ENCODE measurements around the gene ZNF277.

DNA sequence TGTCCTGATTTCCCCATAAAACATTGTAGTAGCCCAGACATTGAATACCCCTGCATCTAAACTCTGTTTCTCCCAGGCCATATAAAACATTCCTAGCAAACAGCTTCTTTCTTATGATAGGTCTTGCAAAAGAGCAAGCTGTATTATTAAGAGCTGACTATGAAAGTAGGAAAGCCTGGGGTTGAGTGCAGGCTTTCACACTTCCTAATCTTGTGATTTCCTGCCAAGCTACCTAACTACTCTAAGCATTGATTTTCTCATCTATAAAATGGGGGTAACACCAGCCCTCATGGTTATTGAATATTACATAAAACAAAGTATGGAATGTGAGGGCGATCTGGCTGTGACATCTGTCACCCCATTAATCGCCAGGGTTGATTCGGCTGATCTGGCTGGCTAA lies 81.8 kb downstream of the ZNF277 start:
- TF ChIP-seq CTCF (IDR thresholded peaks at IDR 0.05; ENCODE audit: extremely low read depth in 1 of 2, insufficient read depth in 1 of 2, low read depth in 1 of 2, low read length in 2 of 2) (no peak), JUN (IDR thresholded peaks at IDR 0.05; ENCODE audit: borderline replicate concordance, insufficient read depth, insufficient read length, low read depth) (no peak), POLR2AphosphoS5 (IDR thresholded peaks at IDR 0.05; ENCODE audit: insufficient read depth, low read depth, low read length) (no peak)

All from endothelial cell of umbilical vein (primary cell).